ENCODE results near the gene PSME1. TPM values are rescaled to one million over a fixed set of nuclear protein-coding genes. Genes with fewer than 3 reads are reported as not detected.
A peak's percentile ranks its signal among the peaks of the same experiment; 100 is the strongest.

Gene PSME1
- total and polyA plus RNA-seq, 2 of the 13 experiments (the other 11 are each of a cell fraction or from before 2014, with no cell fraction given) = 159 to 608 TPM

DNA sequence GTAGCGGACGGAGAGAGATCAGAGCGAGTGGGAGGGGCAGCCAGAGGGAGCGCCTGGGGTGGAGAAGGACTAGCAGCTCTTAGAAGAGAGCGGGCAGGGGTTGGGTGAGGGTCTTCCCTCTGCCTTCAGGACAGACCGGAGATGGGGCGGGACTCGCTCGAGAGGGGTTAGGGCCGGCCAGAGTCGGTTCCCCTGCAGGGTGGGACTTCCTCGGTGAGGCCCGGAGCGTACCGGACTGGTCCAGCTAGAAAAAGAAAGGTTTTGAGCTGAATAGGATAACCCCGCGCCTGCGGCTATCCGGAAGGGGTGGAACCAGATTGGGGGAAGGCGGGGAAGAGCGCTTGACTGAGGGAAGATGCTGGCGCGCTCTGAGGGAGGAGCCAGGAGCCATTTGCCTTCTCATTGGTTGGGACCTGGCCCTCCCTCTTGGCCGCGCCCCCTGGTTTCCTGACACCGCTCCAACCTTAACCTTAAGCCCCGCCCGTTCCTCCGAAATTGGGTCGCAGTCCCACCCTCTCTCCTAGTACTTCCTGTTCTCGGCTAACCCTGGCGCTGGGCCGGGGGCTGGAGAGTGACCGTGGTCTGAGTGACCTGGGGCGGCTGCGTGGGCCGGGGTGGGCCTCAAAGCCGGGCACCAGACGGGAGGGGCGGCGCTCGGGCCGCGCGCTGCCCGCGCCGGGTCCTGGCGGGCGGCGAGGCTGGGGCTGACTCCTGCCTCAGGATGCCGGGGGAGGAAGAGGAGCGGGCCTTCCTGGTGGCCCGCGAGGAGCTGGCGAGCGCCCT, 11.2 kb downstream of the PSME1 start, which contains the start of gene RNF31 (continued):
- TF ChIP-seq, protein P1, sequence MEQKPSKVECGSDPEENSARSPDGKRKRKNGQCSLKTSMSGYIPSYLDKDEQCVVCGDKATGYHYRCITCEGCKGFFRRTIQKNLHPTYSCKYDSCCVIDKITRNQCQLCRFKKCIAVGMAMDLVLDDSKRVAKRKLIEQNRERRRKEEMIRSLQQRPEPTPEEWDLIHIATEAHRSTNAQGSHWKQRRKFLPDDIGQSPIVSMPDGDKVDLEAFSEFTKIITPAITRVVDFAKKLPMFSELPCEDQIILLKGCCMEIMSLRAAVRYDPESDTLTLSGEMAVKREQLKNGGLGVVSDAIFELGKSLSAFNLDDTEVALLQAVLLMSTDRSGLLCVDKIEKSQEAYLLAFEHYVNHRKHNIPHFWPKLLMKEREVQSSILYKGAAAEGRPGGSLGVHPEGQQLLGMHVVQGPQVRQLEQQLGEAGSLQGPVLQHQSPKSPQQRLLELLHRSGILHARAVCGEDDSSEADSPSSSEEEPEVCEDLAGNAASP (CRISPR knock-in tag; IDR thresholded peaks at IDR 0.05; ENCODE audit: borderline replicate concordance) = peak; percentile 71; the same call in 1 of the 2 replicates
- peak; percentile 90; the same call in 1 of the 2 replicates for TF ChIP-seq ZNF773 (CRISPR knock-in tag; IDR thresholded peaks at IDR 0.05; ENCODE audit: borderline replicate concordance)
- TF ChIP-seq ZNF75D (CRISPR knock-in tag; IDR thresholded peaks at IDR 0.05; ENCODE audit: borderline replicate concordance) = no peak
- no peak for TF ChIP-seq ATAD3A (CRISPR knock-in tag; IDR thresholded peaks at IDR 0.05)
- no peak for TF ChIP-seq PHB2 (IDR thresholded peaks at IDR 0.05; ENCODE audit: partially characterized antibody)
- peak; percentile 84 for TF ChIP-seq SNAPC2 (CRISPR knock-in tag; IDR thresholded peaks at IDR 0.05)
- 0 out of 2 replicates have a peak, but pooled peaks have one; percentile 11 for TF ChIP-seq ZFP37 (CRISPR knock-in tag; IDR thresholded peaks at IDR 0.05; ENCODE audit: borderline replicate concordance)
- peak; percentile 11 for TF ChIP-seq MED8 (CRISPR knock-in tag; IDR thresholded peaks at IDR 0.05; ENCODE audit: insufficient replicate concordance)
- TF ChIP-seq, protein P2, sequence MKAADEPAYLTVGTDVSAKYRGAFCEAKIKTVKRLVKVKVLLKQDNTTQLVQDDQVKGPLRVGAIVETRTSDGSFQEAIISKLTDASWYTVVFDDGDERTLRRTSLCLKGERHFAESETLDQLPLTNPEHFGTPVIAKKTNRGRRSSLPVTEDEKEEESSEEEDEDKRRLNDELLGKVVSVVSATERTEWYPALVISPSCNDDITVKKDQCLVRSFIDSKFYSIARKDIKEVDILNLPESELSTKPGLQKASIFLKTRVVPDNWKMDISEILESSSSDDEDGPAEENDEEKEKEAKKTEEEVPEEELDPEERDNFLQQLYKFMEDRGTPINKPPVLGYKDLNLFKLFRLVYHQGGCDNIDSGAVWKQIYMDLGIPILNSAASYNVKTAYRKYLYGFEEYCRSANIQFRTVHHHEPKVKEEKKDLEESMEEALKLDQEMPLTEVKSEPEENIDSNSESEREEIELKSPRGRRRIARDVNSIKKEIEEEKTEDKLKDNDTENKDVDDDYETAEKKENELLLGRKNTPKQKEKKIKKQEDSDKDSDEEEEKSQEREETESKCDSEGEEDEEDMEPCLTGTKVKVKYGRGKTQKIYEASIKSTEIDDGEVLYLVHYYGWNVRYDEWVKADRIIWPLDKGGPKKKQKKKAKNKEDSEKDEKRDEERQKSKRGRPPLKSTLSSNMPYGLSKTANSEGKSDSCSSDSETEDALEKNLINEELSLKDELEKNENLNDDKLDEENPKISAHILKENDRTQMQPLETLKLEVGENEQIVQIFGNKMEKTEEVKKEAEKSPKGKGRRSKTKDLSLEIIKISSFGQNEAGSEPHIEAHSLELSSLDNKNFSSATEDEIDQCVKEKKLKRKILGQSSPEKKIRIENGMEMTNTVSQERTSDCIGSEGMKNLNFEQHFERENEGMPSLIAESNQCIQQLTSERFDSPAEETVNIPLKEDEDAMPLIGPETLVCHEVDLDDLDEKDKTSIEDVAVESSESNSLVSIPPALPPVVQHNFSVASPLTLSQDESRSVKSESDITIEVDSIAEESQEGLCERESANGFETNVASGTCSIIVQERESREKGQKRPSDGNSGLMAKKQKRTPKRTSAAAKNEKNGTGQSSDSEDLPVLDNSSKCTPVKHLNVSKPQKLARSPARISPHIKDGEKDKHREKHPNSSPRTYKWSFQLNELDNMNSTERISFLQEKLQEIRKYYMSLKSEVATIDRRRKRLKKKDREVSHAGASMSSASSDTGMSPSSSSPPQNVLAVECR (CRISPR knock-in tag; IDR thresholded peaks at IDR 0.05; ENCODE audit: borderline replicate concordance) = no peak
- TF ChIP-seq AGO1 (IDR thresholded peaks at IDR 0.05; ENCODE audit: low read depth, low read length, poor library complexity, severe bottlenecking) = no peak
- peak; percentile 51 for TF ChIP-seq SIX4 (CRISPR knock-in tag; IDR thresholded peaks at IDR 0.05)
- TF ChIP-seq YEATS2 (CRISPR knock-in tag; IDR thresholded peaks at IDR 0.05; ENCODE audit: borderline replicate concordance) = peak; percentile 68; the same call in 1 of the 2 replicates
- no peak for TF ChIP-seq ADNP (CRISPR knock-in tag; IDR thresholded peaks at IDR 0.05)
- TF ChIP-seq ZNF33B (CRISPR knock-in tag; IDR thresholded peaks at IDR 0.05) = no peak
- TF ChIP-seq ZNF451 (CRISPR knock-in tag; IDR thresholded peaks at IDR 0.05) = peak; percentile 37
- TF ChIP-seq, protein P3, sequence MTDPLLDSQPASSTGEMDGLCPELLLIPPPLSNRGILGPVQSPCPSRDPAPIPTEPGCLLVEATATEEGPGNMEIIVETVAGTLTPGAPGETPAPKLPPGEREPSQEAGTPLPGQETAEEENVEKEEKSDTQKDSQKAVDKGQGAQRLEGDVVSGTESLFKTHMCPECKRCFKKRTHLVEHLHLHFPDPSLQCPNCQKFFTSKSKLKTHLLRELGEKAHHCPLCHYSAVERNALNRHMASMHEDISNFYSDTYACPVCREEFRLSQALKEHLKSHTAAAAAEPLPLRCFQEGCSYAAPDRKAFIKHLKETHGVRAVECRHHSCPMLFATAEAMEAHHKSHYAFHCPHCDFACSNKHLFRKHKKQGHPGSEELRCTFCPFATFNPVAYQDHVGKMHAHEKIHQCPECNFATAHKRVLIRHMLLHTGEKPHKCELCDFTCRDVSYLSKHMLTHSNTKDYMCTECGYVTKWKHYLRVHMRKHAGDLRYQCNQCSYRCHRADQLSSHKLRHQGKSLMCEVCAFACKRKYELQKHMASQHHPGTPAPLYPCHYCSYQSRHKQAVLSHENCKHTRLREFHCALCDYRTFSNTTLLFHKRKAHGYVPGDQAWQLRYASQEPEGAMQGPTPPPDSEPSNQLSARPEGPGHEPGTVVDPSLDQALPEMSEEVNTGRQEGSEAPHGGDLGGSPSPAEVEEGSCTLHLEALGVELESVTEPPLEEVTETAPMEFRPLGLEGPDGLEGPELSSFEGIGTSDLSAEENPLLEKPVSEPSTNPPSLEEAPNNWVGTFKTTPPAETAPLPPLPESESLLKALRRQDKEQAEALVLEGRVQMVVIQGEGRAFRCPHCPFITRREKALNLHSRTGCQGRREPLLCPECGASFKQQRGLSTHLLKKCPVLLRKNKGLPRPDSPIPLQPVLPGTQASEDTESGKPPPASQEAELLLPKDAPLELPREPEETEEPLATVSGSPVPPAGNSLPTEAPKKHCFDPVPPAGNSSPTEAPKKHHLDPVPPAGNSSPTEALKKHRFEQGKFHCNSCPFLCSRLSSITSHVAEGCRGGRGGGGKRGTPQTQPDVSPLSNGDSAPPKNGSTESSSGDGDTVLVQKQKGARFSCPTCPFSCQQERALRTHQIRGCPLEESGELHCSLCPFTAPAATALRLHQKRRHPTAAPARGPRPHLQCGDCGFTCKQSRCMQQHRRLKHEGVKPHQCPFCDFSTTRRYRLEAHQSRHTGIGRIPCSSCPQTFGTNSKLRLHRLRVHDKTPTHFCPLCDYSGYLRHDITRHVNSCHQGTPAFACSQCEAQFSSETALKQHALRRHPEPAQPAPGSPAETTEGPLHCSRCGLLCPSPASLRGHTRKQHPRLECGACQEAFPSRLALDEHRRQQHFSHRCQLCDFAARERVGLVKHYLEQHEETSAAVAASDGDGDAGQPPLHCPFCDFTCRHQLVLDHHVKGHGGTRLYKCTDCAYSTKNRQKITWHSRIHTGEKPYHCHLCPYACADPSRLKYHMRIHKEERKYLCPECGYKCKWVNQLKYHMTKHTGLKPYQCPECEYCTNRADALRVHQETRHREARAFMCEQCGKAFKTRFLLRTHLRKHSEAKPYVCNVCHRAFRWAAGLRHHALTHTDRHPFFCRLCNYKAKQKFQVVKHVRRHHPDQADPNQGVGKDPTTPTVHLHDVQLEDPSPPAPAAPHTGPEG (CRISPR knock-in tag; IDR thresholded peaks at IDR 0.05) = no peak; the same call in 1 of the 2 replicates
- no peak for TF ChIP-seq NPAS2 (CRISPR knock-in tag; IDR thresholded peaks at IDR 0.05; ENCODE audit: borderline replicate concordance)
- no peak for TF ChIP-seq JUND (CRISPR knock-in tag; IDR thresholded peaks at IDR 0.05)

All from HepG2 (cell line).